SK-N-SH (cell line): ENCODE data around the gene CRIP2.

ENCODE experiments used
- EP300 ChIP-seq, 2 experiments: IDR thresholded peaks; 2 replicates each; pipeline versions ENCODE4 v1.4.0 to v1.6.1; 2012; ENCODE audit warnings: borderline replicate concordance in 1 of 2, low read depth in 1 of 2, low read length in 1 of 2
- GABPA ChIP-seq: IDR thresholded peaks from 2 replicates; pipeline ENCODE4 v1.4.0; 2012; ENCODE audit warnings: low read depth, mild to moderate bottlenecking
- MAX ChIP-seq: IDR thresholded peaks from 2 replicates; pipeline ENCODE4 v1.4.0; 2012; ENCODE audit warnings: low read depth
- NFIC ChIP-seq: IDR thresholded peaks from 2 replicates; pipeline ENCODE4 v1.4.0; 2012; ENCODE audit warnings: borderline replicate concordance
- NRF1 ChIP-seq: IDR thresholded peaks from 2 replicates; pipeline ENCODE4 v1.6.1; 2012; ENCODE audit warnings: low read depth, mild to moderate bottlenecking, low read length
- POLR2AphosphoS5 ChIP-seq: IDR thresholded peaks from 2 replicates; pipeline ENCODE4 v1.6.1; 2012; ENCODE audit warnings: low read depth, low read length
- RAD21 ChIP-seq: IDR thresholded peaks from 2 replicates; pipeline ENCODE4 v1.6.1; 2012; ENCODE audit warnings: mild to moderate bottlenecking, low read length
- REST ChIP-seq: IDR thresholded peaks from 2 replicates; pipeline ENCODE4 v1.6.1; 2012; ENCODE audit warnings: mild to moderate bottlenecking, low read depth, low read length, moderate library complexity
- SIN3A ChIP-seq: IDR thresholded peaks from 2 replicates; pipeline ENCODE4 v1.6.1; 2012; ENCODE audit warnings: low read depth, mild to moderate bottlenecking, low read length, moderate library complexity, borderline replicate concordance
- SMC3 ChIP-seq: IDR thresholded peaks from 2 replicates; pipeline ENCODE4 v1.6.1; 2012; ENCODE audit warnings: low read depth, low read length, improper control_type of control experiment
- TF ChIP-seq, protein P1 (sequence below): fragments of 200-600 bp; sonication (generic); IDR thresholded peaks from 2 replicates; pipeline ENCODE4 v1.6.1; 2017; ENCODE audit warnings: antibody characterized with exemption, mild to moderate bottlenecking, moderate library complexity
- TF ChIP-seq, protein P2 (sequence below): fragments of 150-350 bp; IDR thresholded peaks from 2 replicates; pipeline ENCODE4 v1.6.1; 2017; ENCODE audit warnings: antibody characterized with exemption, low read length, low read depth, borderline replicate concordance
- TF ChIP-seq, protein P3 (sequence below): IDR thresholded peaks from 2 replicates; pipeline ENCODE4 v1.4.0; 2012; ENCODE audit warnings: low read depth, borderline replicate concordance
- TF ChIP-seq, protein P4 (sequence below): IDR thresholded peaks from 2 replicates; pipeline ENCODE4; 2012

GRCh38 chr14:105446971-105447370, 27.6 kb upstream of the CRIP2 start:
- TF ChIP-seq RAD21 (no peak), POLR2AphosphoS5 (no peak), NRF1 (no peak), SMC3 (no peak), NFIC (no peak), REST (no peak), SIN3A (no peak), EP300 (IDR thresholded peaks at IDR 0.05; ENCODE audit: borderline replicate concordance in 1 of 2, low read depth in 1 of 2, low read length in 1 of 2) (no peak), MAX (no peak), GABPA (no peak)
- TF ChIP-seq, protein P1, sequence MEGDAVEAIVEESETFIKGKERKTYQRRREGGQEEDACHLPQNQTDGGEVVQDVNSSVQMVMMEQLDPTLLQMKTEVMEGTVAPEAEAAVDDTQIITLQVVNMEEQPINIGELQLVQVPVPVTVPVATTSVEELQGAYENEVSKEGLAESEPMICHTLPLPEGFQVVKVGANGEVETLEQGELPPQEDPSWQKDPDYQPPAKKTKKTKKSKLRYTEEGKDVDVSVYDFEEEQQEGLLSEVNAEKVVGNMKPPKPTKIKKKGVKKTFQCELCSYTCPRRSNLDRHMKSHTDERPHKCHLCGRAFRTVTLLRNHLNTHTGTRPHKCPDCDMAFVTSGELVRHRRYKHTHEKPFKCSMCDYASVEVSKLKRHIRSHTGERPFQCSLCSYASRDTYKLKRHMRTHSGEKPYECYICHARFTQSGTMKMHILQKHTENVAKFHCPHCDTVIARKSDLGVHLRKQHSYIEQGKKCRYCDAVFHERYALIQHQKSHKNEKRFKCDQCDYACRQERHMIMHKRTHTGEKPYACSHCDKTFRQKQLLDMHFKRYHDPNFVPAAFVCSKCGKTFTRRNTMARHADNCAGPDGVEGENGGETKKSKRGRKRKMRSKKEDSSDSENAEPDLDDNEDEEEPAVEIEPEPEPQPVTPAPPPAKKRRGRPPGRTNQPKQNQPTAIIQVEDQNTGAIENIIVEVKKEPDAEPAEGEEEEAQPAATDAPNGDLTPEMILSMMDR, result no peak
- TF ChIP-seq, protein P2, sequence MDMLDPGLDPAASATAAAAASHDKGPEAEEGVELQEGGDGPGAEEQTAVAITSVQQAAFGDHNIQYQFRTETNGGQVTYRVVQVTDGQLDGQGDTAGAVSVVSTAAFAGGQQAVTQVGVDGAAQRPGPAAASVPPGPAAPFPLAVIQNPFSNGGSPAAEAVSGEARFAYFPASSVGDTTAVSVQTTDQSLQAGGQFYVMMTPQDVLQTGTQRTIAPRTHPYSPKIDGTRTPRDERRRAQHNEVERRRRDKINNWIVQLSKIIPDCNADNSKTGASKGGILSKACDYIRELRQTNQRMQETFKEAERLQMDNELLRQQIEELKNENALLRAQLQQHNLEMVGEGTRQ, result no peak
- TF ChIP-seq, protein P3, sequence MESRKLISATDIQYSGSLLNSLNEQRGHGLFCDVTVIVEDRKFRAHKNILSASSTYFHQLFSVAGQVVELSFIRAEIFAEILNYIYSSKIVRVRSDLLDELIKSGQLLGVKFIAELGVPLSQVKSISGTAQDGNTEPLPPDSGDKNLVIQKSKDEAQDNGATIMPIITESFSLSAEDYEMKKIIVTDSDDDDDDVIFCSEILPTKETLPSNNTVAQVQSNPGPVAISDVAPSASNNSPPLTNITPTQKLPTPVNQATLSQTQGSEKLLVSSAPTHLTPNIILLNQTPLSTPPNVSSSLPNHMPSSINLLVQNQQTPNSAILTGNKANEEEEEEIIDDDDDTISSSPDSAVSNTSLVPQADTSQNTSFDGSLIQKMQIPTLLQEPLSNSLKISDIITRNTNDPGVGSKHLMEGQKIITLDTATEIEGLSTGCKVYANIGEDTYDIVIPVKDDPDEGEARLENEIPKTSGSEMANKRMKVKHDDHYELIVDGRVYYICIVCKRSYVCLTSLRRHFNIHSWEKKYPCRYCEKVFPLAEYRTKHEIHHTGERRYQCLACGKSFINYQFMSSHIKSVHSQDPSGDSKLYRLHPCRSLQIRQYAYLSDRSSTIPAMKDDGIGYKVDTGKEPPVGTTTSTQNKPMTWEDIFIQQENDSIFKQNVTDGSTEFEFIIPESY, result no peak
- TF ChIP-seq, protein P4, sequence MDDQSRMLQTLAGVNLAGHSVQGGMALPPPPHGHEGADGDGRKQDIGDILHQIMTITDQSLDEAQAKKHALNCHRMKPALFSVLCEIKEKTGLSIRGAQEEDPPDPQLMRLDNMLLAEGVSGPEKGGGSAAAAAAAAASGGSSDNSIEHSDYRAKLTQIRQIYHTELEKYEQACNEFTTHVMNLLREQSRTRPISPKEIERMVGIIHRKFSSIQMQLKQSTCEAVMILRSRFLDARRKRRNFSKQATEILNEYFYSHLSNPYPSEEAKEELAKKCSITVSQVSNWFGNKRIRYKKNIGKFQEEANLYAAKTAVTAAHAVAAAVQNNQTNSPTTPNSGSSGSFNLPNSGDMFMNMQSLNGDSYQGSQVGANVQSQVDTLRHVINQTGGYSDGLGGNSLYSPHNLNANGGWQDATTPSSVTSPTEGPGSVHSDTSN, result no peak
